K562 (cell line): ENCODE data around the gene WDR91.

ENCODE experiments used
- ATF1 ChIP-seq, 2 experiments: fragments of 450-650 bp in 1 of 2; IDR thresholded peaks; 2 replicates each; pipeline ENCODE4 v1.6.1; 2016; ENCODE audit warnings: missing compliant biosample characterization in 1 of 2, missing genetic modification characterization in 1 of 2
- CTBP1 ChIP-seq: fragments of 450-650 bp; IDR thresholded peaks from 2 replicates; pipeline ENCODE4 v1.6.1; 2016; ENCODE audit warnings: borderline replicate concordance
- ELF1 ChIP-seq: fragments of 200-800 bp; sonication (Bioruptor generic); IDR thresholded peaks from 2 replicates; pipeline ENCODE4 v1.6.1; 2016; ENCODE audit warnings: missing genetic modification characterization, missing compliant biosample characterization
- EZH2 ChIP-seq: IDR thresholded peaks from 2 replicates; pipeline ENCODE4 v1.6.1; 2012; ENCODE audit warnings: low read depth, mild to moderate bottlenecking, inconsistent platforms, low read length, borderline replicate concordance
- PTRF ChIP-seq: fragments of 450-650 bp; IDR thresholded peaks from 2 replicates; pipeline ENCODE4 v1.6.1; 2016; ENCODE audit warnings: mild to moderate bottlenecking, missing genetic modification characterization, missing compliant biosample characterization
- ZC3H11A ChIP-seq: IDR thresholded peaks from 2 replicates; pipeline ENCODE4 v1.6.1; 2012; ENCODE audit warnings: low read depth, low read length, improper control_type of control experiment
- ZNF133 ChIP-seq: fragments of 250-450 bp; sonication (Bioruptor Pico); IDR thresholded peaks from 2 replicates; pipeline ENCODE4 v1.4.0; 2020; ENCODE audit warnings: mild to moderate bottlenecking
- ZNF224 ChIP-seq: sonication (generic); formaldehyde crosslinking; IDR thresholded peaks from 2 replicates; pipeline ENCODE4 v1.8.0; 2022; ENCODE audit warnings: mild to moderate bottlenecking, missing genetic modification reagents
- TF ChIP-seq, protein P1 (sequence below), 3 experiments: IDR thresholded peaks in 2 of 3; conservative IDR thresholded peaks in 1 of 3; 2 replicates each; pipeline ENCODE4 v1.5.1; 2011 to 2012; ENCODE audit warnings: low read length in 3 of 3, mild to moderate bottlenecking in 3 of 3, control low read depth in 2 of 3, improper control_type of control experiment in 1 of 3, inconsistent platforms in 1 of 3, low read depth in 1 of 3, mixed read lengths in 1 of 3, moderate library complexity in 1 of 3; ENCODE audit not compliant: insufficient read depth in 2 of 3

DNA sequence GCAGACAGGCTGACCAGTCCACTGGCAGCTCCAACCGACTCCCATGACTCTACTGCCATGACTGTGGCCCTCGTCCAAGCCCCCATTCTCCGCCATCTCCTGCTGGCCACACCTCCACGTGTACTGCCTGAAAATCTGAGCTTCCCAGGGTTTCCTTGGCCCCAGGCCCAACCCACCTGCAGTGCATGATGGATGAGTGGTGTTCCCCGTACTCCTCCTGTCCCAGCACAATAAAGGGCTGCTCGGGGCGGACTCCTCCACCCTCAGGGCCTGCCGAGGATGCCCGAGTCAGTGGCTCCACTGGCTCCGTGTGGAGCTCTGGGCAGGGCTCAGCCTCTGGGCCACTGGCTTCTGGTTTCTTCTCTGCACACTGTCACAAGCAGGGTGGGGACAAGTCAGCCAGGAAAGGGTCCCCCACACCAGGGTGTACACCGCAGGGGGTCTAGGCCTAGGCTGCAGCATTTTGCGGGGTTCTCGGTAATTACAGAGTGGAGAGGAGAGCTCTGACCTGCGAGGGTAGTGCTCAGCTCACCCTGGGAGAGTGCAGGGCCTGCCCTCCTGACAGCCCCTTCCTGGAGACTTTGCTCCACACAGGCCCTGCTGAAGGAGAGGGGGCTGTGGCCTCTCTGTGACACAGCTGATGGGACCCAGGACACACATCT lies 15.2 kb downstream of the WDR91 start:
- TF ChIP-seq, protein P1, sequence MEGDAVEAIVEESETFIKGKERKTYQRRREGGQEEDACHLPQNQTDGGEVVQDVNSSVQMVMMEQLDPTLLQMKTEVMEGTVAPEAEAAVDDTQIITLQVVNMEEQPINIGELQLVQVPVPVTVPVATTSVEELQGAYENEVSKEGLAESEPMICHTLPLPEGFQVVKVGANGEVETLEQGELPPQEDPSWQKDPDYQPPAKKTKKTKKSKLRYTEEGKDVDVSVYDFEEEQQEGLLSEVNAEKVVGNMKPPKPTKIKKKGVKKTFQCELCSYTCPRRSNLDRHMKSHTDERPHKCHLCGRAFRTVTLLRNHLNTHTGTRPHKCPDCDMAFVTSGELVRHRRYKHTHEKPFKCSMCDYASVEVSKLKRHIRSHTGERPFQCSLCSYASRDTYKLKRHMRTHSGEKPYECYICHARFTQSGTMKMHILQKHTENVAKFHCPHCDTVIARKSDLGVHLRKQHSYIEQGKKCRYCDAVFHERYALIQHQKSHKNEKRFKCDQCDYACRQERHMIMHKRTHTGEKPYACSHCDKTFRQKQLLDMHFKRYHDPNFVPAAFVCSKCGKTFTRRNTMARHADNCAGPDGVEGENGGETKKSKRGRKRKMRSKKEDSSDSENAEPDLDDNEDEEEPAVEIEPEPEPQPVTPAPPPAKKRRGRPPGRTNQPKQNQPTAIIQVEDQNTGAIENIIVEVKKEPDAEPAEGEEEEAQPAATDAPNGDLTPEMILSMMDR (IDR thresholded peaks at IDR 0.05 in 2 of 3, conservative IDR thresholded peaks at IDR 0.05 in 1 of 3; ENCODE audit: insufficient read depth in 2 of 3, low read depth in 1 of 3, low read length in 3 of 3), result no peak
- TF ChIP-seq ZNF224 (no peak), CTBP1 (no peak), EZH2 (no peak), ELF1 (no peak), PTRF (no peak), ATF1 (CRISPR knock-in tag; IDR thresholded peaks at IDR 0.05) (no peak), ATF1 (tag; IDR thresholded peaks at IDR 0.05) (no peak), ZNF133 (no peak), ZC3H11A (no peak)
